Measurements from ENCODE around the gene PRIM1.

DNA sequence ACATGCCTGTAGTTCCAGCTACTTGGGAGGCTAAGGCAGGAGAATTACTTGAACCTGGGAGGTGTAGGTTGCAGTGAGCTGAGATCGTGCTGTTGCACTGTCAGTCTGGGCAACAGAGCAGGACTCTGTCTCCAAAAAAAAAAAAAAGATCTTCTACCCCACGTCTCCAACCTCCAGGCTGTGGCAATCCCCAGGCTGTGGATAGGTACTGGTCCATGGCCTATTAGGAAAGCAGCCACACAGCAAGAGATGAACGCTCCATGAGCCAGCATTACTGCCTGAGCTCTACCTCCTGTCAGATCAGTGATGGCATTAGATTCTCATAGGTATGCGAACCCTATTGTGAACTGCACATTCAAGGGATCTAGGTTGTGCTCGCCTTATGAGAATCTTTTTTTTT is 58.0 kb downstream of the PRIM1 start:
- TF ChIP-seq POLR2A (IDR thresholded peaks at IDR 0.05) = no peak
- TF ChIP-seq, protein P1, sequence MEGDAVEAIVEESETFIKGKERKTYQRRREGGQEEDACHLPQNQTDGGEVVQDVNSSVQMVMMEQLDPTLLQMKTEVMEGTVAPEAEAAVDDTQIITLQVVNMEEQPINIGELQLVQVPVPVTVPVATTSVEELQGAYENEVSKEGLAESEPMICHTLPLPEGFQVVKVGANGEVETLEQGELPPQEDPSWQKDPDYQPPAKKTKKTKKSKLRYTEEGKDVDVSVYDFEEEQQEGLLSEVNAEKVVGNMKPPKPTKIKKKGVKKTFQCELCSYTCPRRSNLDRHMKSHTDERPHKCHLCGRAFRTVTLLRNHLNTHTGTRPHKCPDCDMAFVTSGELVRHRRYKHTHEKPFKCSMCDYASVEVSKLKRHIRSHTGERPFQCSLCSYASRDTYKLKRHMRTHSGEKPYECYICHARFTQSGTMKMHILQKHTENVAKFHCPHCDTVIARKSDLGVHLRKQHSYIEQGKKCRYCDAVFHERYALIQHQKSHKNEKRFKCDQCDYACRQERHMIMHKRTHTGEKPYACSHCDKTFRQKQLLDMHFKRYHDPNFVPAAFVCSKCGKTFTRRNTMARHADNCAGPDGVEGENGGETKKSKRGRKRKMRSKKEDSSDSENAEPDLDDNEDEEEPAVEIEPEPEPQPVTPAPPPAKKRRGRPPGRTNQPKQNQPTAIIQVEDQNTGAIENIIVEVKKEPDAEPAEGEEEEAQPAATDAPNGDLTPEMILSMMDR (IDR thresholded peaks at IDR 0.05) = no peak
